GM21367 (cell line): ENCODE data around the gene COL9A3.

ENCODE experiments used
- ATAC-seq: cut with Tn5 transposase; IDR thresholded peaks from one replicate; pipeline ENCODE4 v1.9.1; 2021; ENCODE audit not compliant: unreplicated experiment

Gene COL9A3

DNA sequence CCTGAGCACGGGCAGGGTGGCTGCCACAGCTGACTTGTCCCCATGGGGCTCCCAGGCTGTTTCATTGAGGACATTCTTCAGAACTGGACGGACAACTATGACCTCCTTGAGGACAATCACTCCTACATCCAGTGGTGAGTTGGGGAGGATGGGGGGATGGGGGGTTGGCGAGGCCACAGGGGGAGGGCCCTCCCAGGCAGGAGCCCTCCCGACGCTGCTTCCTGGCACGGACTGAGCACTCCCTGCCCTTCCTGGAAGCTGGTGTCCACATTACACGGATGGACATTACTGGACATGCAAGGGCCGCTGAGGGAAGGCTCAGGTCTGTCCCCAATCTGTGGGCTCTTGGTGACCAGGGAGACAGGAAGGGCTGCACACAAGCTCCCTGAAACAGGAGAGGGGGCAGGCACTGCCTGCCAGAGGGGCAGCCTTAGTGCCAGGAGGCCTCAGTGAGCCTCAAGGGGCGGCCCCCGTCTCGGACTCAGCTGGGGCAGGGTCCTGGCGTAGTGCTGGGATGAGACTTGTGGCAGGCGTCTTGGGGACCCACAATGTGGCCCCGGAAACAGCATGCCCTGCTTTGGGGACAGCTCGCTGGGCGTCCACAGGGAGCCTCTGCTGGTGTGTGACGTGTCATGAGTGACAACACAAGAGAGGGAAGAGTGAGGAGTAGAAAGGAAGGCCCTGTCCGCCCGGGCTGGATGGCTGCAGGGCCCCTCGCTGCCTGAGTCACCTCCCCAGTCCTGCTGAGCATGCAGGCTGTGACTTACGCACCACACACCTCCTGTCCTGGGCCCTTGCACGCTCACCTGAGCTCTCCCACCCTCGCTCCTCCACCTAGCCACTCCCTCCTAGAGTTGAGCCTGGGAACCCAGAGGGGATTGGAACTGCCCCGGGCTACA is 7.1 kb upstream of the COL9A3 start:
- no peak for ATAC-seq

DNA sequence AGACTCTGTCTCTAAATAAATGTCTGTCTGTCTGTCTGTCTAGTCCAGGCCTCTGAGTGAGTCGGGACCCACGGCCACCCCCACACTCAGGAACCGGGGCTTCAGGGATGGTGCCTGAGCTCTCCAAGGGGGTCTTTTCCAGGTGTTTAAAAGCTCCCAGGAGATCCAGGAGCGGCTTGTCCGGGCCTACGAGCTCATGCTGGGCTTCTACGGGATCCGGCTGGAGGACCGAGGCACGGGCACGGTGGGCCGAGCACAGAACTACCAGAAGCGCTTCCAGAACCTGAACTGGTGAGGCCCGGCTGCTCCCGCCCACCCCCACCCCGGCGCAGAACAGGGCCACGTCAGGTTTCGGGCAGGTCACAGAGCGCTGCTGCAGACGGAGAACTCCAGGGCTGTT is 5.5 kb upstream of the COL9A3 start:
- no peak for ATAC-seq

DNA sequence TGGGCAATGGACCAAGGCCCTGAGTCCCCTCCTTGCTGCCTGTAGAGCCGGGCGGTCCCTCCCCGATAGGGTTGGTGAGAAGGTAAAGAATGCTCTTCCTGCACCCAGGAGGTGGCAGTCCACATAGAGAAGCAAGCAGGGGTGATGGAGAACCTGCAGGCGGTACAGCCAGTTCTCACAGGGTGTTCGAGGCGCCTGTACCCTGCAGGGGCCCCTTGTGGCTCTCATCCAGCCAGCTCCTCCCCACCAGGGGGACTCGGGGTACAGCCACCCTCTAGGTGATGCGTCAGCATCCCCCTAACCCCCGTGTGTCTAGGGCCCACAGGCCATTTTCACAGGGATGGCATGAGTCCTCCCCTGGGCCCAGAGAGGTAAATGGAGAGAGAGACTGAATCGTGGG is 5.1 kb upstream of the COL9A3 start:
- ATAC-seq: no peak

DNA sequence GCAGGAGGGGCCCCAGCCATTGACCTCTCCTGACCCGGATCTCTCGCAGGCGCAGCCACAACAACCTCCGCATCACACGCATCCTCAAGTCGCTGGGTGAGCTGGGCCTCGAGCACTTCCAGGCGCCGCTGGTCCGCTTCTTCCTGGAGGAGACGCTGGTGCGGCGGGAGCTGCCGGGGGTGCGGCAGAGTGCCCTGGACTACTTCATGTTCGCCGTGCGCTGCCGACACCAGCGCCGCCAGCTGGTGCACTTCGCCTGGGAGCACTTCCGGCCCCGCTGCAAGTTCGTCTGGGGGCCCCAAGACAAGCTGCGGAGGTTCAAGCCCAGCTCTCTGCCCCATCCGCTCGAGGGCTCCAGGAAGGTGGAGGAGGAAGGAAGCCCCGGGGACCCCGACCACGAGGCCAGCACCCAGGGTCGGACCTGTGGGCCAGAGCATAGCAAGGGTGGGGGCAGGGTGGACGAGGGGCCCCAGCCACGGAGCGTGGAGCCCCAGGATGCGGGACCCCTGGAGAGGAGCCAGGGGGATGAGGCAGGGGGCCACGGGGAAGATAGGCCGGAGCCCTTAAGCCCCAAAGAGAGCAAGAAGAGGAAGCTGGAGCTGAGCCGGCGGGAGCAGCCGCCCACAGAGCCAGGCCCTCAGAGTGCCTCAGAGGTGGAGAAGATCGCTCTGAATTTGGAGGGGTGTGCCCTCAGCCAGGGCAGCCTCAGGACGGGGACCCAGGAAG is 4.5 kb upstream of the COL9A3 start:
- no peak for ATAC-seq

DNA sequence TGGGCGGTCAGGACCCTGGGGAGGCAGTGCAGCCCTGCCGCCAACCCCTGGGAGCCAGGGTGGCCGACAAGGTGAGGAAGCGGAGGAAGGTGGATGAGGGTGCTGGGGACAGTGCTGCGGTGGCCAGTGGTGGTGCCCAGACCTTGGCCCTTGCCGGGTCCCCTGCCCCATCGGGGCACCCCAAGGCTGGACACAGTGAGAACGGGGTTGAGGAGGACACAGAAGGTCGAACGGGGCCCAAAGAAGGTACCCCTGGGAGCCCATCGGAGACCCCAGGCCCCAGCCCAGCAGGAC is 4.0 kb upstream of the COL9A3 start:
- no peak for ATAC-seq

DNA sequence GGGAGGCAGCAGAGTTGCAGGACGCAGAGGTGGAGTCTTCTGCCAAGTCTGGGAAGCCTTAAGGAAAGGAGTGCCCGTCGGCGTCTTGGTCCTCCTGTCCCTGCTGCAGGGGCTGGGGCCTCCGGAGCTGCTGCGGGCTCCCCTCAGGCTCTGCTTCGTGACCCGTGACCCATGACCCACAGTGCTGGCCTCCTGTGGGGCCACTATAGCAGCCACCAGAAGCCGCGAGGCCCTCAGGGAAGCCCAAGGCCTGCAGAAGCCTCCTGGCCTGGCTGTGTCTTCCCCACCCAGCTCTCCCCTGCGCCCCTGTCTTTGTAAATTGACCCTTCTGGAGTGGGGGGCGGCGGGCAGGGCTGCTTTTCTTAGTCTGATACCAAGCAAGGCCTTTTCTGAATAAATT is 3.3 kb upstream of the COL9A3 start:
- no peak for ATAC-seq

DNA sequence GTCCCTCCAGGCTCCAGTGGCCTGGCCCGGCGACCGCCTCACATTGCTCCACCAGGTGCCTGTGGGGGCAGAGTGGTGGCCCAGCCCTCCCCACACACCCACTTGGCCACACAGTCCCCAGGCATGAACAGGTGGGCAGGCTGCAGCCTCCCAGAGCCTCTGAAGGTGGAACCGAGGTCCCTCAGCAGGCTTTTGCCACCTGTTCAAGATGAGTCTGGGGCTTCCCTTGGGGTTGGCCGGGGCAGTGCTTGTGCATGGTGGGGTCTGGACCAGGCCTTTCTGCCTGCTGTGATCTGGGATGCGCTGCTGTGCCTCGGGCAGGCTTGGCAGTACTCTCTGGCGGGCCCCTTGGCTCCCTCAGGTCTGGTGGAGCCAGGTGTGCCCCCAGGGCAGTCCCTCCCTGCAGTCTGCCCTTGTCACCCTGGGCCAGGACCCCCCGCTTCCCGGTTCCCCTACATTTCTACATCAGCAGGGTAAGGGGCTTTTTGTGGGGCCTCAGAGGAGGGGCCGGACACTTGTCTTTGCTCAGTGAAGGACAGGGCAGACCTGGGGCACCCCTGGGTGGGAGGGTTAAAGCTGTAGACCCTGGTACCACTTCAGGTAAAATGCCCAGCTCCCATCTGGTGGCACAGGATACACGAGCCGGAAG is 2.7 kb upstream of the COL9A3 start:
- ATAC-seq: no peak

DNA sequence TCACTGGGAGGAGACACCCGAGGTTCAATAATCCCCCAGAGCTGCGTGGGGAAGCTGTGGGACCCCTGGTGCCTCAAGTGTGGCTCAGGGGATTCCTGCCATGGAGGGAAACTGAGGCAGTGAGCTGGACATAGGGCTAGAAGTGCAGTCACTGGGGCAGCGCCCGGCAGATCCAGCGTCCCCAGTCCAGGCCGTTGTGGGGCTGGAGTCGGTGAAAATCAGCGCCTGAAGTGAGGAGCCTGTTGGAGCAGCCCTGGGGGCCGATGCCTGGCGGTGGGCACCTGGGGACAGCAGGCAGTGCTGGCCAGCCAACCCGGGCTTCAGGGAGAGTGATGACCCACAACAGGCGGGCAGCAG is 2.2 kb upstream of the COL9A3 start:
- ATAC-seq: no peak

DNA sequence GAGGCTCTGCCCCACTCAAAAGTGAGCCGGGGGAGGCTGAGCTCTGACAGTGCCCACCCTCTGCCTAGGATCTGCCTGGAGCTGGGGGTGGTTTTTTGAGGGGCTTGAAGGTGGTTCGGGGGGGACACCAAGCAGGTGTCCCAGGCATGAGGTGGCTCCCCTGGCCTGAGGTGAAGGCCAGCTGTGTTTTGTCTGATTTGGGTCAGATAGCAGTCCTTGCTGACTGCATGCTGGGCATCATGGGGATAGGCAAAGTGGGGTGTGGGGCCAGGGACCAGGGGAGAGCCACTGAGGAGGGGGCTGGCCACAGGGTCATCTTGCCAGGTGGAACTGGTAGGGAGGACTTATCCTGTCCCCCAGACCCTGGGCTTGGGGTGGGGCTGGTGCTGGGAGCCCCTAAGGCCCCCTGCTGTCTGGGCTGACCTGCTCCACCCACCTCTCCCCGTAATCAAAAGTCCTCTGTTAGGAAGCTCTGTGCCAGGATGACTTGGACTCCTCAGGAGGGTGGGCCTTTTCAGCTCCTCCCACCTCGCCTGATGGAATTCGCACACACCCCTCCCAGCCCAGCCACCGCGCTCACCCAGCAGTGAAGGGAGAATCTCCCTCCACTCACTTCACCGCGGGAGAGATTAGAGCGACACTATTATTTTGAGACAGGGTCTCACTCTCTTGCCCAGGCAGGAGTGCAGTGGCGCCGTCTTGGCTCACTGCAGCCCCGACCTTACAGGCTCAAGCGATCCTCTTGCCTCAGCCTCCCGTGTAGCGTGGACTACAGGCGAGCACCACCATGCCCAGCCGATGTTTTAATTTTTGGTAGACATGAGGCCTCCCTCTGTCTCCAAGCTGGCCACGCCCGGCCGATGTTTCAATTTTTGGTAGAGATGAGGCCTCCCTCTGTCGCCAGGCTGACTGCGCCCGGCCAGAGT is 1.5 kb upstream of the COL9A3 start:
- no peak for ATAC-seq

DNA sequence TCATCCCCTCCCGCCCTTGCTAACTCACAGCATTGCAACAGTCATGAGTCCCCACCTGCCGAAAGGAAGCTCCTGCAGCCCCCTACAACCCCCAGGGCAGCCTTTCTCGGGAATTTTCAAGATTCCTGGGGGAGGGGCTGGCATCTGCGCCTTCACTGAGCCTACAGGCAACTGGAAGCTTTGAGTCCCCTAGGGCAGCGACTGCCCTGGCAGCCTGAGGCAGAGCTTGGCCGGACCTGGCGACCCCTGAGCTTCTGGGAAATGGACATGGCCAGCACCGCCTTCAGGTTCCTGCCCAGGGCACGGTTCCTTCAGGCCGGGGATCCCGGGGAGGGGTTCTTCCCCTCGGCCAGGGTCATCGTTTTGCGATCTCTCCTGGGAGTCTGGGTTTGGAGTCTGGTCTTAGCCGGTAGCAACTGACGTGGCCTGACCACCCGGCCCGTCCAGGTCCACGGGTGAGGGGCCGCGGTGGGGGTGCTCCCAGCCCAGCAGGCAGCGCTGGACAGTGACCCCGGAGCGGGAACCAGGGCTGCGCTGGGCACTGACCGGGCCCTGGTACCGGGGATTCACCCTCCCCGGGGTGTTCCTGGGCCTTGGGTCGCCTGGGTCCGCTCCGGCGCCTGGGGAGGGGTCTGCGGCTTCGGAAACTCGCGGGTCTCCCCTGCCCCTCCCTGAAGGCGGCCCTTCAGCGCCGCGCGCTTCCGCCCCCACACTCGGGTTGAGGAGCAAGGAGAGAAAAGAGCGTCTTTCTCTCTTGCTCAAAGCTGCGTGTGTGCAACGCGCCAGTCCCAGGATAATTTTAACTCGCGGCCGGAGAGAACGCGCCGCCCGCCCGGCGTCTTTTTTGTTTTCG is 593 bp upstream of the COL9A3 start:
- ATAC-seq: no peak

DNA sequence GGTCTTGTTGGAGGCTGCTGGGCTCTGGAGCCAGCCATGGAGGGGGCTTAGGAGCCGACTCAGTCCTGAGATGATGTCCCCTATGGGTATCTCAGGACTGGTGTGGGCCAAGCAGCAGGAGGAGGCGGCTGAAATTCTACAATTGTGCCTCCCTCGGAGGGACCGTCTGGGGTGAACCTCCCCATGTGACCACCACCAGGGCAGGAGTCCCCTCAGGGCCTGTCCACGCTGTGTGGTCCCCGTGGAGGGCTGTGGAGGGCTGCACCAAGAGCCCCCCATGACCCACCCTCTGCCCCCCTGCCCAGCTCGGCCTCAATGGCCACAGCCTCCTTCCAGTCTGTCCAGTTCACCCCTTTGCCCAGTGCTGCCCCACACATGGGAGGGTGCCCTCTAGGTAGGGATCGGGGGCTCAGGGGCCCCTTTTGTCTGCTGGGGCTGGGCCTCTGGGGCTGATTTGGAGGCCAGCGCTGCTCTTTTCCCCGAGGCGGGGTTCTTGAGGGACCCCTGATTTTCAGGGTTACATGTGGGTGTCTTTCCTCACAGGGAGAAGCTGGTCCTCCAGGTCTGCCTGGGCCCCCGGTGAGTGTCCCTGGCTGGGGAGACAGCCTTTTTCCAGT is 1.2 kb downstream of the COL9A3 start:
- ATAC-seq: no peak

DNA sequence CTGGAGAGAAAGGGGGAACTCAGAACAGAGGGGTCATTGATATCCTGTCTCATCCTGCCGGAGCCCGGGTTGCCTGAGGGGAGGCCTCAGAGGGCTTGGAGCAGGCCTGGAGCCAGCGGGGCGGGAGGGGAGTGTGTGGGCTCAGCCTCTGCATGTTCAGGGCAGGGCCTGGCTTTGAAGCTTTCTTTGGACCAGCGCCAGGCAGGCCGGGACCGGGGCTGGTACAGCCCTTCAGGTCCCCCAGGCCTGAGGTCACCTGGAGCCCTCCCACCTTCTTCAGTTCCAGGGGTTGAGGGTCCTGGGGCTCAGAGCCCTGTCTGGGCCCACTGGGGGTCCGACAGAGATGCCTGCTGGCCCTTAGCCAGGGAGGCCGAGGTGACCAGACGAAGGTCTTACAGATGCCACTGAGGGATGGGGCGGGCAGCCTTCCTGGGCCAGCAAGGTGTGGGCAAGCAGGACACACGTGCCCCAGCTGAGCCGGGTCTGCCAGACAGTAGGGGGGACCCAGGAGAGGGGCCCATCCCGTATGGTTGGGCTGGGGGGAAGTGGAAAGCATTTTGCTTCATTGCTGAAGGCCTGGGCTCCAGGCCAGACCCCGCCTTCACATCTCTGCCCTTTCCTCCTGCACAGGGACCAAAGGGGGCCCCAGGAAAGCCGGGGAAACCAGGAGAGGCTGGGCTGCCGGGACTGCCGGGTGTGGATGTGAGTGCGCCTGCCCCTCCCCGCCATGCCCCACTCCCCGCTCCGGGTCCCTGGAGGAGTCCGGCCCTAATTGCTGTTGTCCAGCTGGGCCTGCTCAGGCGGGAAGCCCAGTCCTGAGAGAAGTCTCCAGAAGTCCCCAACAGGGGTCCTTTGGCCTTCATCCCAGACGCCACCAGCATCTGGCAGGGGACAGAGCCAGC is 2.0 kb downstream of the COL9A3 start:
- no peak for ATAC-seq

DNA sequence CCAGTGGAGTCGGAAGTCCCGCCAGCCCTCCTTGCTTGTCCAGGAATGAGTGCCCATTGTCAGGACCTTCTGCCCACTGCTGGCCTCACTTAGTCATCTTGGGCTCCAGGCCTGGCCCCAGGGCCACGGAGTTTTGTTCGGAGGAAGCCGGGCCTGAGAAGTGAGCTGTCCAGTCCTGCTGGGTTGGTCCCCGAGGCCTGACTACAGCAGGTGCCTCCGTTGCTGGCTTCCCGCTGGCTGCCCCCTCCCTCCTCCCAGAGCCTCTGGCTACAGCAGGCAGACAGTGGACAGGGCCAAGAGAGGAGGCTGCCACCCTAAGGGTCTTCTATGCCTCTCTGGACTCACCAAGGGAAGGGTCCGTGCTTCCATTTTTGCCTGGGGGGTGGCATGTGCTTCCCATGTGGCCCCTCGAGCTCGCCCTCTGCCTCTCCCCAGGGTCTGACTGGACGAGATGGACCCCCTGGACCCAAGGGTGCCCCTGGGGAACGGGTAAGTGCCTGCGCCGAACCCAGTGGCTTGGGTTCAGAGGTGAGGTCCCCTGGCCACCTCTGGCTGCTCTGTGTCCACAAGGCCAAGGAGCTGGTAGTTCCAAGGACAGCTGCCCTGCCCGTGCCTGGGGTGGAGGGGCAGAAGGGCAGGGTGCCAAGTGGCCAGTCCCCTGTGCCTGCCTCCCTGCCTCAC is 2.8 kb downstream of the COL9A3 start:
- no peak for ATAC-seq

DNA sequence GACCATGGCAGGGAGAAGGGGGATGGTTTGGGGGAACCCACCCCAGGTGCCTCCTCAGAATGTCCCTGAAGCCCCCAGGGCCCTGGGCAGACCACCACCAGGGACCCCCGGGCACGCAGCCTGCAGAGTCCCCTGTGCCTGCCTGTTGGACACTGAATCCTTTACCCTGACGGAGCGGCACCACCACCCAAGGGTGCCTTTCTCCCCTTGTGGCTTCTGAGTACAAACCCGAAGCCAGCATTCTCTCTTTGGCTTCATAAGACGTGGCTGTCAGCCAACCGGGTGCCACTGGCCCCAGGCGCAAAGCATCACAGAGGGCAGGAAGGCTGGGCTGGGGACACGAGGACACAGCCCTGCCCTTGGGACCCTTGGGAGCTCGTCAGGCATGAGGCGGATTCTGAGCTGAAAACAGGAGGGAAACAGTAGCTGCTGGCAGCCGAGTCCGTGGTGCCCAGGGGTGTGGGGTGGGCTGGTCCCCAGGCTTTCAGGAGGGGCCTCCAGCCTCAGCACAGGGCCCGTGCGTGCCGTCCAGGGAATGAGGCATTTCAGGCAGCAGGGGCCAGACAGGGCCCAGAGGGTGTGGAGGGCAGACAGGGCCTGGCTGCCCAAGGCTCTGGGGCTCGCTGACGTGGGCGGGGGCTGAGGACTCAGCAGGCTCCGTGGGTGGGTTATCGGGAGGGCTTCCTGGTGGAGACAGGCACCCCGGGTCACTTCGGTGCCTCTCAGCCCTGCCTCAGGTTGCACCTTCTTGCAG is 3.5 kb downstream of the COL9A3 start:
- ATAC-seq: no peak

DNA sequence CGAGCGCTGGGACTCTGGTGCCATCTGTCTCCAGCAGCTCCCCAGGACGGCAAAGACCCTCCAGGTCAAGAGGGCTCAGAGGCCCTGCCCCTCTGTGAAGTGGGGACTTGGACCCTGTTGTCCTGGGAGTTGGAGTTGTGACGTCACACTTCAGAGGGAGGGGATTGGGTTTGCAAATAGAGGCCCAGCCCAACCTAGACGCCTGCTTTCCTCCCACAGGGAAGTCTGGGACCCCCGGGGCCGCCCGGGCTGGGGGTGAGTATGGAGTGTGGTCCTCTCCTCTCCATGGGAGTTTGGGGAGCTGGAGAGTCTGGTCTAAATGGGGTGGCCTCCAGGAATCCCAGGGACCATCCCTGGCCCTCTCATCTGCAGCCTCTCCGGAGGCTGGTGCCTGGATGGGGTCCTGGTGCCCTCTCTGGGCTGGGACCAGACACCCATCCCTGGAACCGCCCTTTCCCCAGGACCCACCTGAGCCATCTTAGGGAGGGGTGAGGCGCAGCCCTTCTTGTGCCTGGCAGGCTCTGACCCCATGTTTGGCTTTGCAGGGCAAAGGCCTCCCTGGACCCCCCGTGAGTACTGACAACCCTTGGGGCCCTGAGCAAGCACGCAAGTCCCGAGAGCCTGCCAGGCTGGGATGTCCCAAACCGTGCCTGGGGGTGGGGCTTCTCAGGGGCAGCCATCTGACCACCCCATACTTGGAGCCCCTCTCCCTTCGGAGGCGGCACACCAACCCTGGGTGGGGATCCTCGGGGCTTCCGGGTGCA is 4.3 kb downstream of the COL9A3 start:
- no peak for ATAC-seq

DNA sequence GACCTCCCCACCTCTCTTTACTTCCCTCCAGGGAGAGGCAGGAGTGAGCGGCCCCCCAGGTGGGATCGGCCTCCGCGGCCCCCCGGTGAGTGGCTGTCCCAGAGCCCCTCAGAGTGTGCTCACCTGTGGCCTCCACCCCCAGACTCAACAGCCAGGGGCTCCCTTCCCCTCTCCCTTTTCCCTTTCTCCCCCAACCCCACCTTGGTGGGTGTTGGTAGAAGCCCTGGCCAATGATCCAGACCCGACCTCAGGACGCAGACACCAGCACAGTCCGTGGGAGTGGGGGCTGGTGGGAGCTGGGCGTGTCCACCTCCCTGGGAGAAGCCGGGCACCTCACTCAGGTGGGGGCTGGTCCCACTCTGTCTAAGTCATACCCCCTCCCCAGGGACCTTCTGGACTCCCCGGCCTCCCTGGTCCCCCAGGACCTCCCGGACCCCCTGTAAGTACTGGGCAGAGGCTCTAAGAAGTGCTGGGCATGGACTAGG is 4.9 kb downstream of the COL9A3 start:
- no peak for ATAC-seq
